ENCODE measurements around the gene PRR20G.
"Not testable (repeated sequence)": the region's sequence is repeated elsewhere in the genome, so short reads cannot be mapped to it uniquely, and the experiment has no call there.

PRR20G gene

DNA sequence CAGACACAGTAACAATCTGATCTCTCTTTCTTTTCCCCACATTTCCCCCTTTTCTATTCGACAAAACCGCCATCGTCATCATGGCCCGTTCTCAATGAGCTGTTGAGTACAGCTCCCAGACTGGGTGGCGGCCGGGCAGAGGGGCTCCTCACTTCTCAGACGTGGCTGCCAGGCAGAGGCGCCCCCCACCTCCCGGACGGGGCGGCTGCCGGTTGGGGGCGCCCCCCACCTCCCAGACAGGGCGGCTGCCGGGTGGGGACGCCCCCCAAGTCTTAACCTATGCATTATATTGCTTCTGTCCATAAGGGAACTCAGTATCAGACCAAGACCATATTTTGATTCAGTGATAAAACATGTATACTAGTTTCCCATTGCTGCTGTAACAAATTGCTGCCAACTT, 5.8 kb upstream of the PRR20G start:
- ATAC-seq = not testable (repeated sequence)

DNA sequence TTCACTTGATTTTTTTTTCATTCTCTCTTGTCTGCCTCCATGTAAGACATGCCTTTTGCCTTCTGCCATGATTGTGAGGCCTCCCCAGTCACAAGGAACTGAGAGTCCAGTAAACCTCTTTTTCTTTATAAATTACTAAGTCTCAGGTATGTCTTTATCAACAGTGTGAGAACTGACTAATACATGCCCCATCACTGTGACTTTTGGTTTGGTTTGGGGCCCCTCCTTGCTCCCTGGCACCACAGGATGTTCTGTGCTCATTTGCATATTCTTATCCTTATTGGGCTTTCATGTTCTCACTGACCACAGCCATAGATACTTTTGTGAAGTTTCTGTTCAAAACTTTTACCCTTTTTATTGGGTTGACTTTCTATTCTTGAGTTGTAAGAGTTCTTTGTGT, 3.8 kb upstream of the PRR20G start:
- no peak for ATAC-seq

DNA sequence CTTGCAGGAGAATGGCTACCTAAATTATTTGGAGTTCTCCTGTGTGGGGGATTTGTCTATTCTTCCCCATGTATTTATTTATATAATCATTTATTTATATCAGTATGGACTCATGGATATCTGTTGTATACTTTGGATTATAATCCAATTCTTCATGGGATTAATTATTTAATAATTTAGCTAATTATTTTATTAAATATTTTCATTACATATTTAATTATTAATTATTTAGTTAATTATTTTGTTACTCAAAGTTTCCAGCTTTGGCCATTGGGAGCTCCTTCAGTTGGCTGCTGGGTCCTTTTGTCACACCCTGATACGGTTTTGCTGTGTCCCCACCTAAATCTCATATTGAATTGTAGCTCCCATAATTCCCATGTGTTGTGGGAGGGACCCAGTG, 3.3 kb upstream of the PRR20G start:
- no peak for ATAC-seq
- no peak for TF ChIP-seq ARNTL (CRISPR knock-in tag; IDR thresholded peaks at IDR 0.05; ENCODE audit: borderline replicate concordance, low read depth)
- no peak for TF ChIP-seq TOX (CRISPR knock-in tag; IDR thresholded peaks at IDR 0.05; ENCODE audit: borderline replicate concordance)
- TF ChIP-seq PPARA (CRISPR knock-in tag; IDR thresholded peaks at IDR 0.05; ENCODE audit: borderline replicate concordance) = no peak
- TF ChIP-seq ZFP30 (CRISPR knock-in tag; IDR thresholded peaks at IDR 0.05) = no peak
- no peak for TF ChIP-seq TCF4 (CRISPR knock-in tag; IDR thresholded peaks at IDR 0.05; ENCODE audit: borderline replicate concordance)
- TF ChIP-seq, protein P1, sequence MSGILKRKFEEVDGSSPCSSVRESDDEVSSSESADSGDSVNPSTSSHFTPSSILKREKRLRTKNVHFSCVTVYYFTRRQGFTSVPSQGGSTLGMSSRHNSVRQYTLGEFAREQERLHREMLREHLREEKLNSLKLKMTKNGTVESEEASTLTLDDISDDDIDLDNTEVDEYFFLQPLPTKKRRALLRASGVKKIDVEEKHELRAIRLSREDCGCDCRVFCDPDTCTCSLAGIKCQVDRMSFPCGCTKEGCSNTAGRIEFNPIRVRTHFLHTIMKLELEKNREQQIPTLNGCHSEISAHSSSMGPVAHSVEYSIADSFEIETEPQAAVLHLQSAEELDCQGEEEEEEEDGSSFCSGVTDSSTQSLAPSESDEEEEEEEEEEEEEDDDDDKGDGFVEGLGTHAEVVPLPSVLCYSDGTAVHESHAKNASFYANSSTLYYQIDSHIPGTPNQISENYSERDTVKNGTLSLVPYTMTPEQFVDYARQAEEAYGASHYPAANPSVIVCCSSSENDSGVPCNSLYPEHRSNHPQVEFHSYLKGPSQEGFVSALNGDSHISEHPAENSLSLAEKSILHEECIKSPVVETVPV (CRISPR knock-in tag; IDR thresholded peaks at IDR 0.05) = no peak

More for the DNA sequence above, 3.8 kb upstream of the PRR20G start:
- no peak for TF ChIP-seq OSR1 (CRISPR knock-in tag; IDR thresholded peaks at IDR 0.05)
- TF ChIP-seq ZNF565 (CRISPR knock-in tag; conservative IDR thresholded peaks at IDR 0.05; ENCODE audit: low read depth) = no peak
- TF ChIP-seq ISL1 (CRISPR knock-in tag; IDR thresholded peaks at IDR 0.05) = no peak

DNA sequence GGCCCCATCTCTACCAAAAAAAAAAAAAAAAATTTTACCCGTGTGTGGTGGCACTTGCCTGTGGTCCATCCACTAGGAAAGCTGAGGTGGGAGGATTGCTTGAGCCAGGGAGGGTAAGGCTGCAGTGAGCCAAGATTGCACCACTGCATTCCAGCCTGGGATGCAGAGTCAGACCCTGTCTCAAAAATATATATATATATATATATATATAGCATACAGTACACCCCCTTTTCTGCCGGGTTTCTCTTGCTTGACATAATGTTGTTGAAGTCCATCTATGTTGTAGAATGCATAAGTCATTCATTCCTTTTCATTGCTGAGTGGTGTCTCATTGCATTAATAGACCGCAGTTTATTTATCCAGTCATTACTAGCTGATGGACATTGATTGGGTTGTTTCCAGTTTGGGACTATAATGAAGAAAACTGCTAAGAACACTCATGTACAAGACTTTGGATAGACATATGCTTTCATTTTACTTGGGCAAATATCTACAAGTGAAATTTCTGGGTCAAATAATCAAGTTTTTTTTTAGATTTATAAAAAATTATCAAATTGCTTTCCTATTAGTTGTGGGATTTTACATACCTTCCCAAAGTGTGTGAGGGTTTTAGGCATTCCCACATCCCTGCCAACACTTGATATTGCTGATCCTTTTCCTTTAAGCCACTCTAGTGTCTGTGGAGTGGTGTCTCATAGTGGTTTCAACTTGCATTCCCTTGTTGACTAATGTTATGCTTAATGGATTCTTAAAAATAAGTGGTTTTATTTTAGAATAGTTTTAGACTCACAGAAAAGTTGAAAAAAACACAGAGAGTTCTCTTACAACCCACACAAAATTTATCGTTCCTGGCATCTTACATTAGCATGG, 2.1 kb upstream of the PRR20G start:
- peak; percentile 36; the same call in 1 of the 3 replicates for ATAC-seq
- TF ChIP-seq, protein P2, sequence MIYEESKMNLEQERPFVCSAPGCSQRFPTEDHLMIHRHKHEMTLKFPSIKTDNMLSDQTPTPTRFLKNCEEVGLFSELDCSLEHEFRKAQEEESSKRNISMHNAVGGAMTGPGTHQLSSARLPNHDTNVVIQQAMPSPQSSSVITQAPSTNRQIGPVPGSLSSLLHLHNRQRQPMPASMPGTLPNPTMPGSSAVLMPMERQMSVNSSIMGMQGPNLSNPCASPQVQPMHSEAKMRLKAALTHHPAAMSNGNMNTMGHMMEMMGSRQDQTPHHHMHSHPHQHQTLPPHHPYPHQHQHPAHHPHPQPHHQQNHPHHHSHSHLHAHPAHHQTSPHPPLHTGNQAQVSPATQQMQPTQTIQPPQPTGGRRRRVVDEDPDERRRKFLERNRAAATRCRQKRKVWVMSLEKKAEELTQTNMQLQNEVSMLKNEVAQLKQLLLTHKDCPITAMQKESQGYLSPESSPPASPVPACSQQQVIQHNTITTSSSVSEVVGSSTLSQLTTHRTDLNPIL (CRISPR knock-in tag; IDR thresholded peaks at IDR 0.05; ENCODE audit: low read depth) = no peak

DNA sequence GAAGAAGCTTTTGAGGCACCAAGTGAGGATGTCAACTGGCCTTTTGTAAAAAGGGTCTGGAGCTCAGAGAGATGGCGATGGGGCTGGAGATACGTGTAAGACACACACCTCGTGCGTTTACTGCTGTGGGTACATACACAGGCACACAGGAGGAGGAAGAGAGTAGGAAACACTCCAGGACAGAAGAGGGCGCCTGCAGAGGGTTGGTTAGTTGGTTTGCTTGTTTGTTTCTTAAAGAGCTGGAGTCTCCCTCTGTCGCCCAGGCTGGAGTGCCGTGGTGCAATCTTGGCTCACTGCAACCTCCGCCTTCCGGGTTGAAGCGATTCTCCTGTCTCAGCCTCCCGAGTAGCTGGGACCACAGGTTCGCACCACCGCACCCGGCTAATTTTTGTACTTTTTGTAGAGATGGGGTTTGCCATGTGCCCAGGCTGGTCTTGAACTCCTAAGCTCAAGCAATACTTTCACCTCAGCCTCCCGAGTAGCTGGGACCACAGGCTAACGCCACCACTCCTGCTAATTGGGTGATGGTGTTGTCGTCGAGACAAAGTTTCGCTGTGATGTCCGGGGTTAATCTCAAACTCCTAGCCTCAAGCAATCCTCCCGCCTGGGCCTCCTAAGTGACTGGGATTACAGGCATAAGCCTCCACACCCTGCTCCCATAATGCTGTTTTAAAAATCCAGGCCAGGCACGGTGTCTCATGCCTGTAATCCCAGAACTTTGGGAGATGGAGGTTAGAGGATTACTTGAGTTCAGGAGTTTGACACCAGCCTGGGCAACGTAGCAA, 1.3 kb upstream of the PRR20G start:
- TF ChIP-seq BACH2 (CRISPR knock-in tag; IDR thresholded peaks at IDR 0.05; ENCODE audit: borderline replicate concordance) = no peak
- TF ChIP-seq TCF4 (CRISPR knock-in tag; IDR thresholded peaks at IDR 0.05; ENCODE audit: borderline replicate concordance) = no peak
- TF ChIP-seq TOX (CRISPR knock-in tag; IDR thresholded peaks at IDR 0.05; ENCODE audit: borderline replicate concordance) = no peak
- TF ChIP-seq ZNF70 (CRISPR knock-in tag; IDR thresholded peaks at IDR 0.05) = no peak
- TF ChIP-seq, protein P1 (CRISPR knock-in tag; IDR thresholded peaks at IDR 0.05) = no peak
- TF ChIP-seq, protein P2 (CRISPR knock-in tag; IDR thresholded peaks at IDR 0.05; ENCODE audit: low read depth) = no peak
- TF ChIP-seq ZFP30 (CRISPR knock-in tag; IDR thresholded peaks at IDR 0.05) = no peak
- no peak for TF ChIP-seq GLIS3 (CRISPR knock-in tag; IDR thresholded peaks at IDR 0.05)
- no peak for TF ChIP-seq OSR1 (CRISPR knock-in tag; IDR thresholded peaks at IDR 0.05)
- no peak for TF ChIP-seq ZFP3 (CRISPR knock-in tag; IDR thresholded peaks at IDR 0.05)
- no peak for ATAC-seq

DNA sequence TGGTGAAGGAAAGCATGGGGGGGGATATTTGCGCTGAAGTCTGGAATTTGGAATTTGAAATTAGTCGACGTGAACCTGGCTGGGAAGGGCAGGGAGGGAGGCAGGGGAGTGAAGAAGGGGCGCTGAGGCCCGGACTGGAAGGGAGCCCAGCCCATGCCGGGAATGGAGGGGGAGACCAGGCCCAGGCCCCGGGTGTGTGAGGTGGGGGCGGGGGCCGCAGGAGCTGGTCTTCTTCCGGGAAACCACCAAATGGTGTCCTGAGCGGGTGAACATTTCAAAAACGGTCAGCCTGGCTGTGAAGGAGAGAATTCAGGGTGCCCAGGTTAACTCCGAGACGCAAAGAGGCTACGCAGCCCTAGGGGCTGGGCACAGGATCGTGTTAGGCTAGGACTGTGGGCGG, 497 bp upstream of the PRR20G start:
- ATAC-seq = no peak
- no peak for TF ChIP-seq SNAI2 (CRISPR knock-in tag; IDR thresholded peaks at IDR 0.05)

Data from SK-N-SH treated with all-trans-retinoic acid at 6 μM for 48 hours (cell line).